Left lung (tissue), 10 donors: ENCODE data around the gene RAVER2. TPM values are rescaled to one million over a fixed set of nuclear protein-coding genes. Genes with fewer than 3 reads are reported as not detected.

Experiments used
- ATAC-seq: fragments of 200-7000 bp; cut with Tn5 transposase; one replicate; pipeline ENCODE4 v1.9.1; 2020; ENCODE audit warnings: moderate library complexity
- DNase-seq, 4 donors: peaks; one replicate each; pipeline ENCODE4 v3.0.0-alpha.2; 2013 to 2020
- H3K27ac ChIP-seq, 2 donors: fragments of 200-600 bp; sonication (generic) in 1 of 2; one replicate each; pipeline versions ENCODE4 v1.5.0 to v1.8.0; 2020 to 2021
- H3K27me3 ChIP-seq, 2 donors: fragments of 200-600 bp; sonication (generic) in 1 of 2; one replicate each; pipeline versions ENCODE4 v1.5.0 to v1.8.0; 2020 to 2021
- H3K36me3 ChIP-seq, 2 donors: fragments of 200-600 bp; sonication (generic) in 1 of 2; one replicate each; pipeline versions ENCODE4 v1.5.0 to v1.8.0; 2020 to 2021
- H3K4me1 ChIP-seq, 2 donors: fragments of 200-600 bp; one replicate each; pipeline ENCODE4 v1.8.0; 2021
- H3K4me3 ChIP-seq, 2 donors: fragments of 200-600 bp; sonication (generic) in 1 of 2; one replicate each; pipeline versions ENCODE4 v1.5.0 to v1.8.0; 2020 to 2021; ENCODE audit warnings: mild to moderate bottlenecking in 1 of 2
- H3K9me3 ChIP-seq, 2 donors: fragments of 200-600 bp; sonication (generic) in 1 of 2; one replicate each; pipeline versions ENCODE4 v1.5.0 to v1.8.0; 2020 to 2021
- CTCF ChIP-seq, 2 donors: fragments of 200-600 bp; sonication (generic) in 1 of 2; IDR thresholded peaks; one replicate each; pipeline versions ENCODE4 v1.5.0 to v1.8.0; 2021; ENCODE audit warnings: antibody characterized with exemption in 2 of 2
- intact Hi-C, 2 donors: fragments of 100-400 bp; cut with DNase I; formaldehyde crosslinking; loops; one replicate each; pipeline versions ENCODE4 v1.11.2 to v1.14.2; 2022
- polyA plus RNA-seq, 6 donors: library from polyadenylated mRNA; unstranded; fragments of 120-200 nt; gene quantifications; one replicate each; pipeline ENCODE4 v1.2.1, GENCODE V29; 2013; ENCODE audit not compliant: insufficient read length in 6 of 6
- total RNA-seq, 2 donors: library from RNA; stranded (reverse); fragmentation: NEBNext Ultra II Directional; extraction: Animal tissue kit (Norgen Biotek cat#: 25700); gene quantifications; one replicate each; pipeline ENCODE4 v1.2.1, GENCODE V29; 2021
- donor health status: DM: no; HTN: yes; CAD: no.
- donor health status: DM: no; HTN: no; CAD: no.

Gene RAVER2
- total and polyA plus RNA-seq, 8 donors, result 13.3 to 37.8 (median 32.7) TPM

GRCh38 chr1:64855557-64855956, 110.7 kb downstream of the RAVER2 start:
- intact Hi-C loops, result no loop called here
- H3K27me3 ChIP-seq, result no peaks in the 10 kb centered on the region

GRCh38 chr1:64856553-64856952, 111.7 kb downstream of the RAVER2 start:
- no peak overlapping the region for H3K27ac ChIP-seq
- H3K36me3 ChIP-seq, result peaks cover 0 to 96% of the 10 kb centered on the region in 2 donors
- H3K27me3 ChIP-seq, result no peaks in the 10 kb centered on the region
- peak in 2 of 4 donors; percentile 54 to 80 for DNase-seq
- H3K4me3 ChIP-seq, result no peak overlapping the region
- peak; percentile 67 for ATAC-seq
- H3K4me1 ChIP-seq, result peaks cover 0 to 11% of the 10 kb centered on the region in 2 donors
- TF ChIP-seq CTCF (IDR thresholded peaks at IDR 0.05), result no peak
- intact Hi-C loops, result no loop called here
- no peaks in the 10 kb centered on the region for H3K9me3 ChIP-seq

More at GRCh38 chr1:64855557-64855956, 110.7 kb downstream of the RAVER2 start:
- Histone ChIP-seq H3K27ac (no peak overlapping the region), H3K36me3 (peaks cover 0 to 100% of the 10 kb centered on the region in 2 donors), H3K4me3 (no peak overlapping the region), H3K4me1 (peaks cover 0 to 7% of the 10 kb centered on the region in 2 donors), H3K9me3 (no peaks in the 10 kb centered on the region)
- no peak for DNase-seq
- ATAC-seq, result no peak
- TF ChIP-seq CTCF (IDR thresholded peaks at IDR 0.05), result no peak

GRCh38 chr1:64857347-64857746, 112.5 kb downstream of the RAVER2 start:
- no peaks in the 10 kb centered on the region for H3K27me3 ChIP-seq
- intact Hi-C loops, result no loop called here
- ATAC-seq (no peak), DNase-seq (no peak)
- peaks cover 0 to 96% of the 10 kb centered on the region in 2 donors for H3K36me3 ChIP-seq
- H3K4me3 ChIP-seq, result no peak overlapping the region
- no peak for TF ChIP-seq CTCF (IDR thresholded peaks at IDR 0.05)
- no peaks in the 10 kb centered on the region for H3K9me3 ChIP-seq
- H3K27ac ChIP-seq, result no peak overlapping the region
- H3K4me1 ChIP-seq, result peaks cover 0 to 11% of the 10 kb centered on the region in 2 donors

- no peak overlapping the region for H3K4me3 ChIP-seq
- H3K27ac ChIP-seq, result no peak overlapping the region
- intact Hi-C loops, result no loop called here
- H3K9me3 ChIP-seq, result no peaks in the 10 kb centered on the region
- H3K4me1 ChIP-seq, result peaks cover 6 to 44% of the 10 kb centered on the region in 2 donors
- peak in 2 of 4 donors; percentile 31 to 43 for DNase-seq
- ATAC-seq, result peak; percentile 89
- H3K27me3 ChIP-seq, result no peaks in the 10 kb centered on the region
- no peak for TF ChIP-seq CTCF (IDR thresholded peaks at IDR 0.05)
- peaks cover 0 to 73% of the 10 kb centered on the region in 2 donors for H3K36me3 ChIP-seq
These were observed 116.7 kb downstream of the RAVER2 start for GRCh38 chr1:64861611-64862010.

- H3K27ac ChIP-seq, result peak overlapping the region in 1 of 2 donors; percentile 76
- DNase-seq (peak; percentile 10 to 89 (median 60)), ATAC-seq (peak; percentile 74)
- H3K36me3 ChIP-seq, result peaks cover 0 to 73% of the 10 kb centered on the region in 2 donors
- H3K9me3 ChIP-seq, result no peaks in the 10 kb centered on the region
- intact Hi-C loops, result no loop called here
- H3K4me1 ChIP-seq, result peaks cover 6 to 44% of the 10 kb centered on the region in 2 donors
- no peaks in the 10 kb centered on the region for H3K27me3 ChIP-seq
- no peak overlapping the region for H3K4me3 ChIP-seq
- no peak for TF ChIP-seq CTCF (IDR thresholded peaks at IDR 0.05)
These were observed 119.4 kb downstream of the RAVER2 start for GRCh38 chr1:64864018-64864940.
